ENCODE data around the gene PAM. TPM values are rescaled to one million over a fixed set of nuclear protein-coding genes. Genes with fewer than 3 reads are reported as not detected.

PAM gene
- total and polyA plus RNA-seq, 2 of the 13 experiments (the other 11 are each of a cell fraction or from before 2014, with no cell fraction given): 20.2 to 79.1 TPM

GRCh38 chr5:102767862-102768261, 12.8 kb downstream of the PAM start:
- Histone ChIP-seq H3K4me3 (replicated peaks in 1 of 3; ENCODE audit: insufficient read depth in 1 of 3, low read depth in 2 of 3, low read length in 3 of 3) (no peak overlapping the region), H3K36me3 (replicated peaks in 1 of 2; ENCODE audit: control insufficient read depth in 1 of 2, insufficient read depth in 2 of 2, low read length in 2 of 2) (no peaks in the 10 kb centered on the region), H3K9me3 (ENCODE audit: low read length) (no peaks in the 10 kb centered on the region), H3K27ac (ENCODE audit: extremely low read length, insufficient read depth, low read length) (no peak overlapping the region), H3K27me3 (ENCODE audit: control insufficient read depth in 1 of 2, insufficient read depth in 2 of 2, low read length in 2 of 2) (no peaks in the 10 kb centered on the region; a peak in 1 of 5 replicates), H4K20me1 (ENCODE audit: insufficient read depth, low read length) (peaks cover 3% of the 10 kb centered on the region; the same call in 1 of the 2 replicates), H3K4me1 (ENCODE audit: insufficient read depth, low read length) (peaks cover 17% of the 10 kb centered on the region; the same call in 1 of the 2 replicates), H3K79me2 (ENCODE audit: insufficient read depth, low read length) (no peaks in the 10 kb centered on the region), H3K4me2 (ENCODE audit: low read depth, low read length) (no peak overlapping the region), H2AFZ (ENCODE audit: low read length) (no peak overlapping the region), H3K9ac (ENCODE audit: insufficient read depth, low read depth, low read length) (no peak overlapping the region)
- ChIA-PET POLR2A (no interaction called here), CTCF (ENCODE audit: low intra/inter-chr PET ratio, low total read pairs) (no interaction called here)
- in situ Hi-C loops (cut with HindIII; ENCODE audit: extremely low pct_ligation_motif_present, low pct_unique_long_range_greater_than_20kb) (no loop called here), intact Hi-C loops (cut with micrococcal nuclease; ENCODE audit: unreplicated experiment) (no loop called here)
- DNase-seq (ENCODE audit: low spot score) (no peak), FAIRE-seq (no peak), ATAC-seq (no peak)
- no TSS peak for BruUV-seq (replicated peaks)
- WGBS (ENCODE audit: low lambda C conversion rate): 63% methylated on average over 2 of the region's 2 CpGs
- TF ChIP-seq ZNF335 (CRISPR knock-in tag; IDR thresholded peaks at IDR 0.05): no peak
- TF ChIP-seq LCORL (IDR thresholded peaks at IDR 0.05): no peak
- TF ChIP-seq LCORL (CRISPR knock-in tag; IDR thresholded peaks at IDR 0.05): no peak
- no peak for TF ChIP-seq SNRNP70 (IDR thresholded peaks at IDR 0.05; ENCODE audit: low read depth, low read length)
- TF ChIP-seq DRAP1 (CRISPR knock-in tag; IDR thresholded peaks at IDR 0.05): no peak
- no peak for TF ChIP-seq FLYWCH1 (CRISPR knock-in tag; IDR thresholded peaks at IDR 0.05)
- TF ChIP-seq ZHX2 (IDR thresholded peaks at IDR 0.05; ENCODE audit: low read depth): no peak
- no peak for TF ChIP-seq ZHX2 (CRISPR knock-in tag; IDR thresholded peaks at IDR 0.05; ENCODE audit: borderline replicate concordance)
- no peak for TF ChIP-seq ZBTB37 (CRISPR knock-in tag; IDR thresholded peaks at IDR 0.05)
